Measurements from ENCODE around the gene PRORP. TPM values are rescaled to one million over a fixed set of nuclear protein-coding genes. Genes with fewer than 3 reads are reported as not detected.
A peak's percentile ranks its signal among the peaks of the same experiment; 100 is the strongest.

Gene PRORP
- total and polyA plus RNA-seq, 2 of the 13 experiments (the other 11 are each of a cell fraction or from before 2014, with no cell fraction given): 48.9 to 88.7 TPM

GRCh38 chr14:35114036-35114435 lies 8.3 kb upstream of the PRORP start:
- no peak for DNase-seq (ENCODE audit: low spot score)
- CTCF ChIA-PET (ENCODE audit: low intra/inter-chr PET ratio, low total read pairs): no interaction called here
- in situ Hi-C loops (cut with HindIII; ENCODE audit: extremely low pct_ligation_motif_present, low pct_unique_long_range_greater_than_20kb) (no loop called here), intact Hi-C loops (cut with micrococcal nuclease; ENCODE audit: unreplicated experiment) (no loop called here)
- Histone ChIP-seq H3K4me3 (replicated peaks in 1 of 3; ENCODE audit: insufficient read depth in 1 of 3, low read depth in 2 of 3, low read length in 3 of 3) (no peak overlapping the region), H4K20me1 (ENCODE audit: insufficient read depth, low read length) (no peaks in the 10 kb centered on the region), H3K4me2 (ENCODE audit: low read depth, low read length) (no peak overlapping the region), H3K4me1 (ENCODE audit: insufficient read depth, low read length) (peaks cover 23% of the 10 kb centered on the region), H3K27ac (ENCODE audit: extremely low read length, insufficient read depth, low read length) (no peak overlapping the region), H3K27me3 (ENCODE audit: control insufficient read depth in 1 of 2, insufficient read depth in 2 of 2, low read length in 2 of 2) (no peaks in the 10 kb centered on the region), H3K9ac (ENCODE audit: insufficient read depth, low read depth, low read length) (no peak overlapping the region), H3K9me3 (ENCODE audit: low read length) (no peaks in the 10 kb centered on the region), H3K36me3 (replicated peaks in 1 of 2; ENCODE audit: control insufficient read depth in 1 of 2, insufficient read depth in 2 of 2, low read length in 2 of 2) (peaks cover 42 to 65% of the 10 kb centered on the region in 2 experiments), H3K79me2 (ENCODE audit: insufficient read depth, low read length) (peaks cover 13% of the 10 kb centered on the region), H2AFZ (ENCODE audit: low read length) (no peak overlapping the region)
- BruUV-seq (replicated peaks): no TSS peak
- TF ChIP-seq ATF7 (IDR thresholded peaks at IDR 0.05): peak; percentile 88
- no peak for TF ChIP-seq ATF7 (CRISPR knock-in tag; IDR thresholded peaks at IDR 0.05)
- TF ChIP-seq CEBPB (IDR thresholded peaks at IDR 0.05; ENCODE audit: borderline replicate concordance, low read depth, low read length): peak; percentile 28; the same call in 1 of the 2 replicates
- no peak for TF ChIP-seq HOXD1 (CRISPR knock-in tag; IDR thresholded peaks at IDR 0.05)
- 91% methylated on average over 2 of the region's 2 CpGs for WGBS (ENCODE audit: low lambda C conversion rate)
- FAIRE-seq: no peak
- ATAC-seq: no peak
- POLR2A ChIA-PET: interaction anchor here (0.9 to 2.0 kb wide), 3 partner anchors 10 to 68 kb away, joined by 3 to 9 read pairs (median 4); partner anchors contain the start of gene FAM177A1

GRCh38 chr14:35116242-35116641 lies 6.1 kb upstream of the PRORP start:
- H3K9ac ChIP-seq (ENCODE audit: insufficient read depth, low read depth, low read length): no peak overlapping the region
- 95% methylated on average over 4 of the region's 4 CpGs for WGBS (ENCODE audit: low lambda C conversion rate)
- peaks cover 30 to 47% of the 10 kb centered on the region in 2 experiments for H3K36me3 ChIP-seq (replicated peaks in 1 of 2; ENCODE audit: control insufficient read depth in 1 of 2, insufficient read depth in 2 of 2, low read length in 2 of 2)
- ATAC-seq: no peak
- H4K20me1 ChIP-seq (ENCODE audit: insufficient read depth, low read length): no peaks in the 10 kb centered on the region
- in situ Hi-C loops (cut with HindIII; ENCODE audit: extremely low pct_ligation_motif_present, low pct_unique_long_range_greater_than_20kb): no loop called here
- ChIA-PET POLR2A (interaction anchor here (0.6 to 0.9 kb wide), 2 partner anchors 25 to 505 kb away, joined by 3 read pairs; no protein-coding TSS in a partner anchor), CTCF (ENCODE audit: low intra/inter-chr PET ratio, low total read pairs) (no interaction called here)
- no peaks in the 10 kb centered on the region for H3K9me3 ChIP-seq (ENCODE audit: low read length)
- H3K79me2 ChIP-seq (ENCODE audit: insufficient read depth, low read length): peaks cover 20% of the 10 kb centered on the region
- no peak overlapping the region for H2AFZ ChIP-seq (ENCODE audit: low read length)
- H3K27me3 ChIP-seq (ENCODE audit: control insufficient read depth in 1 of 2, insufficient read depth in 2 of 2, low read length in 2 of 2): no peaks in the 10 kb centered on the region
- BruUV-seq (replicated peaks): no TSS peak
- no peak for DNase-seq (ENCODE audit: low spot score)
- TF ChIP-seq ZNF770 (CRISPR knock-in tag; IDR thresholded peaks at IDR 0.05) (peak; percentile 32; the same call in 1 of the 2 replicates), NR2F2 (IDR thresholded peaks at IDR 0.05; ENCODE audit: borderline replicate concordance, low read depth) (no peak), ZNF121 (CRISPR knock-in tag; IDR thresholded peaks at IDR 0.05) (peak; percentile 86)
- H3K4me2 ChIP-seq (ENCODE audit: low read depth, low read length): no peak overlapping the region
- H3K27ac ChIP-seq (ENCODE audit: extremely low read length, insufficient read depth, low read length): no peak overlapping the region
- intact Hi-C loops (cut with micrococcal nuclease; ENCODE audit: unreplicated experiment): no loop called here
- H3K4me3 ChIP-seq (replicated peaks in 1 of 3; ENCODE audit: insufficient read depth in 1 of 3, low read depth in 2 of 3, low read length in 3 of 3): no peak overlapping the region
- FAIRE-seq: no peak
- H3K4me1 ChIP-seq (ENCODE audit: insufficient read depth, low read length): peaks cover 37% of the 10 kb centered on the region

Measured in HepG2 (cell line).